ENCODE data around the gene MCTP1. TPM values are rescaled to one million over a fixed set of nuclear protein-coding genes. Genes with fewer than 3 reads are reported as not detected.
"Not testable (repeated sequence)": the region's sequence is repeated elsewhere in the genome, so short reads cannot be mapped to it uniquely, and the experiment has no call there.

MCTP1 gene
- total and polyA plus RNA-seq, 2 experiments from 2014 or later, result 0.23 TPM; not detected in 1

DNA sequence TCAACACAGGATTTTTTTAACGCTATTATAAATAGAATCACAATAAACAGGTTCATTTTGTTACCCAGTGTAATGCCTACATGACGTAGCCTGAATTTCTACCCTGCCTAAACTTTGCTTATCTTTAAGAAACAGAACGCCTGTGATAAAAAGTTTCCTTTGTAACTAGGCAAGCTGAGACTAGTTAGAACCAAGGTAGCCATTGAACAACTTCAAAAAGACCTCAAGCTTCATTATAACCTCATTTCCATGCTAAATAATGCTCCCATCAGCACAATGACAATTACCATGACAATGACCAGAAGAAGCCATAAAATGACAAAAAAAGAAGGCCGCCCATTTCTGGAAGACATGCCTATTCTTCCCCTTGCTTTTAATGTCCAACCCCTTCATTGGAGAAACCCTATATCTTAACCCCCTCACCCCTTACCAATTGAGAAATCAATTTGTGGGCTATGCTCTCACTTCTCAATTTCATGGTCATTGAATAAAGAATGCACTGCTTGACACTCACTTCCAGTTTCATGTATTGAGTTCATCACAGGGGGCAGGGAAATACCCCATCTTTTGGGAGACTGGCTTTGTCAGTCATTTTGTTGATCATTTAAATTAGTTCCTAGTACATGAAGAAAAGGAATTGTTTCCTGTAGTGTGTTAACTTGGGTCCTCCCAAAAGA, 276.8 kb downstream of the MCTP1 start:
- TF ChIP-seq EZH2phosphoT487 (IDR thresholded peaks at IDR 0.05; ENCODE audit: insufficient read depth, low read depth) (no peak), EZH2 (IDR thresholded peaks at IDR 0.05; ENCODE audit: insufficient read depth, poor library complexity, severe bottlenecking) (no peak)
- WGBS, 2 experiments (ENCODE audit: low coverage in 1 of 2, low lambda C conversion rate in 2 of 2, missing lambda C conversion rate in 2 of 2), result 50 to 51% methylated on average over 4 of the region's 4 CpGs
- DNase-seq, result no peak
- in situ Hi-C loops (cut with MboI), result no loop called here
- no peaks in the 10 kb centered on the region for H3K4me1 ChIP-seq (ENCODE audit: insufficient read depth)
- H3K9ac ChIP-seq, result no peak overlapping the region
- no peak overlapping the region for H2AFZ ChIP-seq
- no peaks in the 10 kb centered on the region for H3K79me2 ChIP-seq (ENCODE audit: insufficient read depth)
- no peaks in the 10 kb centered on the region for H4K20me1 ChIP-seq (ENCODE audit: insufficient read depth)
- H3K36me3 ChIP-seq (ENCODE audit: low read depth), result no peaks in the 10 kb centered on the region
- no peaks in the 10 kb centered on the region for H3F3A ChIP-seq (ENCODE audit: insufficient read depth)
- H3K9me2 ChIP-seq (ENCODE audit: insufficient read depth), result no peaks in the 10 kb centered on the region
- H3K9me3 ChIP-seq (ENCODE audit: low read depth), result no peaks in the 10 kb centered on the region
- H3K4me2 ChIP-seq (ENCODE audit: unreplicated experiment), result no peak overlapping the region
- H3K4me3 ChIP-seq, result no peak overlapping the region
- no peak overlapping the region for H3K27ac ChIP-seq
- H3K27me3 ChIP-seq (replicated peaks; ENCODE audit: insufficient read depth), result no peaks in the 10 kb centered on the region

- Histone ChIP-seq H3F3A (ENCODE audit: insufficient read depth) (no peaks in the 10 kb centered on the region), H3K27me3 (replicated peaks; ENCODE audit: insufficient read depth) (no peaks in the 10 kb centered on the region), H3K36me3 (ENCODE audit: low read depth) (no peaks in the 10 kb centered on the region), H3K27ac (no peak overlapping the region), H3K9me3 (ENCODE audit: low read depth) (no peaks in the 10 kb centered on the region), H3K9me2 (ENCODE audit: insufficient read depth) (no peaks in the 10 kb centered on the region), H3K4me2 (ENCODE audit: unreplicated experiment) (no peak overlapping the region), H2AFZ (no peak overlapping the region), H3K9ac (no peak overlapping the region), H3K79me2 (ENCODE audit: insufficient read depth) (no peaks in the 10 kb centered on the region), H4K20me1 (ENCODE audit: insufficient read depth) (no peaks in the 10 kb centered on the region), H3K4me1 (ENCODE audit: insufficient read depth) (no peaks in the 10 kb centered on the region), H3K4me3 (no peak overlapping the region)
- TF ChIP-seq EZH2 (IDR thresholded peaks at IDR 0.05; ENCODE audit: insufficient read depth, poor library complexity, severe bottlenecking) (no peak), EZH2phosphoT487 (IDR thresholded peaks at IDR 0.05; ENCODE audit: insufficient read depth, low read depth) (no peak)
- in situ Hi-C loops (cut with MboI), result no loop called here
- 71 to 75% methylated on average over 1 of the region's 1 CpG for WGBS, 2 experiments (ENCODE audit: low coverage in 1 of 2, low lambda C conversion rate in 2 of 2, missing lambda C conversion rate in 2 of 2)
- DNase-seq, result no peak
These were observed 279.1 kb downstream of the MCTP1 start for GRCh38 chr5:95005811-95006210.

- Histone ChIP-seq H3K9ac (no peak overlapping the region), H4K20me1 (ENCODE audit: insufficient read depth) (no peaks in the 10 kb centered on the region), H2AFZ (no peak overlapping the region), H3K36me3 (ENCODE audit: low read depth) (no peaks in the 10 kb centered on the region), H3K27ac (no peak overlapping the region), H3K4me3 (no peak overlapping the region), H3K79me2 (ENCODE audit: insufficient read depth) (no peaks in the 10 kb centered on the region), H3K27me3 (replicated peaks; ENCODE audit: insufficient read depth) (no peaks in the 10 kb centered on the region), H3K4me1 (ENCODE audit: insufficient read depth) (no peaks in the 10 kb centered on the region), H3F3A (ENCODE audit: insufficient read depth) (no peaks in the 10 kb centered on the region), H3K4me2 (ENCODE audit: unreplicated experiment) (no peak overlapping the region), H3K9me3 (ENCODE audit: low read depth) (no peaks in the 10 kb centered on the region), H3K9me2 (ENCODE audit: insufficient read depth) (no peaks in the 10 kb centered on the region)
- in situ Hi-C loops (cut with MboI), result no loop called here
- 72 to 75% methylated on average over 7 of the region's 7 CpGs for WGBS, 2 experiments (ENCODE audit: low coverage in 1 of 2, low lambda C conversion rate in 2 of 2, missing lambda C conversion rate in 2 of 2)
- no peak for DNase-seq
- TF ChIP-seq EZH2 (IDR thresholded peaks at IDR 0.05; ENCODE audit: insufficient read depth, poor library complexity, severe bottlenecking), result no peak
- no peak for TF ChIP-seq EZH2phosphoT487 (IDR thresholded peaks at IDR 0.05; ENCODE audit: insufficient read depth, low read depth)
These were observed 286.2 kb downstream of the MCTP1 start for GRCh38 chr5:94998670-94999069.

GRCh38 chr5:94994537-94994936, 290.4 kb downstream of the MCTP1 start:
- H3K27ac ChIP-seq; H3K4me2 ChIP-seq (ENCODE audit: unreplicated experiment); in situ Hi-C loops (cut with MboI); H3K27me3 ChIP-seq (replicated peaks; ENCODE audit: insufficient read depth); H3K79me2 ChIP-seq (ENCODE audit: insufficient read depth); H3K9me3 ChIP-seq (ENCODE audit: low read depth); H4K20me1 ChIP-seq (ENCODE audit: insufficient read depth); H3F3A ChIP-seq (ENCODE audit: insufficient read depth); H3K4me1 ChIP-seq (ENCODE audit: insufficient read depth); H2AFZ ChIP-seq; H3K4me3 ChIP-seq; H3K9ac ChIP-seq; H3K9me2 ChIP-seq (ENCODE audit: insufficient read depth); H3K36me3 ChIP-seq (ENCODE audit: low read depth); DNase-seq: not testable (repeated sequence)
- 52 to 62% methylated on average over 2 of the region's 2 CpGs for WGBS, 2 experiments (ENCODE audit: low coverage in 1 of 2, low lambda C conversion rate in 2 of 2, missing lambda C conversion rate in 2 of 2)

- TF ChIP-seq EZH2 (IDR thresholded peaks at IDR 0.05; ENCODE audit: insufficient read depth, poor library complexity, severe bottlenecking) (no peak), EZH2phosphoT487 (IDR thresholded peaks at IDR 0.05; ENCODE audit: insufficient read depth, low read depth) (no peak)
- Histone ChIP-seq H3K9ac (no peak overlapping the region), H2AFZ (no peak overlapping the region), H3K27me3 (replicated peaks; ENCODE audit: insufficient read depth) (no peaks in the 10 kb centered on the region), H3F3A (ENCODE audit: insufficient read depth) (no peaks in the 10 kb centered on the region), H3K27ac (no peak overlapping the region), H3K4me1 (ENCODE audit: insufficient read depth) (no peaks in the 10 kb centered on the region), H3K79me2 (ENCODE audit: insufficient read depth) (no peaks in the 10 kb centered on the region), H3K9me3 (ENCODE audit: low read depth) (no peaks in the 10 kb centered on the region), H4K20me1 (ENCODE audit: insufficient read depth) (no peaks in the 10 kb centered on the region), H3K4me2 (ENCODE audit: unreplicated experiment) (no peak overlapping the region), H3K36me3 (ENCODE audit: low read depth) (no peaks in the 10 kb centered on the region), H3K4me3 (no peak overlapping the region), H3K9me2 (ENCODE audit: insufficient read depth) (no peaks in the 10 kb centered on the region)
- DNase-seq, result no peak
- WGBS, 2 experiments (ENCODE audit: low coverage in 1 of 2, low lambda C conversion rate in 2 of 2, missing lambda C conversion rate in 2 of 2), result 19 to 23% methylated on average over 1 of the region's 1 CpG
- in situ Hi-C loops (cut with MboI), result no loop called here
These were observed 291.4 kb downstream of the MCTP1 start for GRCh38 chr5:94993491-94993890.

Data from GM23248 (cell line).